Transverse colon (tissue), 4 donors: ENCODE results near the gene MYL12A.

Experiments used
- EP300 ChIP-seq: sonication (generic); formaldehyde crosslinking; IDR thresholded peaks from one replicate; pipeline ENCODE4 v1.6.1; 2017; ENCODE audit warnings: antibody characterized with exemption, low read depth
- POLR2A ChIP-seq: fragments of 450-650 bp; IDR thresholded peaks from one replicate; pipeline ENCODE4 v1.6.1; 2016; ENCODE audit warnings: antibody characterized with exemption, mild to moderate bottlenecking, moderate library complexity
- POLR2AphosphoS5 ChIP-seq, 3 donors: sonication (generic); formaldehyde crosslinking; IDR thresholded peaks; one replicate each; pipeline ENCODE4 v1.6.1; 2016; ENCODE audit warnings: antibody characterized with exemption in 3 of 3
- TF ChIP-seq, protein P1 (sequence below), 5 experiments: fragments of 200-600 bp in 3 of 5; fragments of 450-650 bp in 2 of 5; sonication (generic) in 3 of 5; IDR thresholded peaks; 1 replicate in 2 of 5; 2 replicates in 3 of 5; pipeline ENCODE4 v1.5.1; 2016 to 2017; ENCODE audit warnings: antibody characterized with exemption in 5 of 5, inconsistent platforms in 3 of 5, mild to moderate bottlenecking in 2 of 5, moderate library complexity in 1 of 5

DNA sequence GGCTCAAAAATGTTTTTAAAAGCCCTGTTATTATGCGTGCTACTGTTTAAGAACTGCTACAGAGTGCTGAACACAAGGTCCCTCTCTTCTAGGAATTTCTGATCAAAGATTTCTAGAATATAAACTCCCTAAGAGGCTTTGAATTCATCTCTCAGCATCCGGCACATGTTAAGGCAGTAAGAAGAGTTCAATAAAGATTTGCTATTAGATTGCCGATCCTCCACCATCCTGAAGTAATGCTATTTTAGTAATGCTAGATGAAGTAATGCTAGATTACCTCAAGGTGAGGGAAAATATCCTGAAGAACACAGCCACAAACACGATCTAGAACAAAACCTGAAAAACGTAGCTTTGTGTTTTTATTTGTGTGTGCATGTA is 13.4 kb downstream of the MYL12A start:
- TF ChIP-seq, protein P1, sequence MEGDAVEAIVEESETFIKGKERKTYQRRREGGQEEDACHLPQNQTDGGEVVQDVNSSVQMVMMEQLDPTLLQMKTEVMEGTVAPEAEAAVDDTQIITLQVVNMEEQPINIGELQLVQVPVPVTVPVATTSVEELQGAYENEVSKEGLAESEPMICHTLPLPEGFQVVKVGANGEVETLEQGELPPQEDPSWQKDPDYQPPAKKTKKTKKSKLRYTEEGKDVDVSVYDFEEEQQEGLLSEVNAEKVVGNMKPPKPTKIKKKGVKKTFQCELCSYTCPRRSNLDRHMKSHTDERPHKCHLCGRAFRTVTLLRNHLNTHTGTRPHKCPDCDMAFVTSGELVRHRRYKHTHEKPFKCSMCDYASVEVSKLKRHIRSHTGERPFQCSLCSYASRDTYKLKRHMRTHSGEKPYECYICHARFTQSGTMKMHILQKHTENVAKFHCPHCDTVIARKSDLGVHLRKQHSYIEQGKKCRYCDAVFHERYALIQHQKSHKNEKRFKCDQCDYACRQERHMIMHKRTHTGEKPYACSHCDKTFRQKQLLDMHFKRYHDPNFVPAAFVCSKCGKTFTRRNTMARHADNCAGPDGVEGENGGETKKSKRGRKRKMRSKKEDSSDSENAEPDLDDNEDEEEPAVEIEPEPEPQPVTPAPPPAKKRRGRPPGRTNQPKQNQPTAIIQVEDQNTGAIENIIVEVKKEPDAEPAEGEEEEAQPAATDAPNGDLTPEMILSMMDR (IDR thresholded peaks at IDR 0.05), result no peak
- TF ChIP-seq POLR2A (no peak), EP300 (no peak), POLR2AphosphoS5 (IDR thresholded peaks at IDR 0.05) (no peak)
